CD4-positive, alpha-beta T cell treated with Interleukin-4 for 4 hours (primary cell): ENCODE results near the gene NTF4.
"Not testable (repeated sequence)": the region's sequence is repeated elsewhere in the genome, so short reads cannot be mapped to it uniquely, and the experiment has no call there.

Experiments
- DNase-seq: peaks from one replicate; pipeline ENCODE4 v3.0.0-alpha.2; 2020

The NTF4 gene

DNA sequence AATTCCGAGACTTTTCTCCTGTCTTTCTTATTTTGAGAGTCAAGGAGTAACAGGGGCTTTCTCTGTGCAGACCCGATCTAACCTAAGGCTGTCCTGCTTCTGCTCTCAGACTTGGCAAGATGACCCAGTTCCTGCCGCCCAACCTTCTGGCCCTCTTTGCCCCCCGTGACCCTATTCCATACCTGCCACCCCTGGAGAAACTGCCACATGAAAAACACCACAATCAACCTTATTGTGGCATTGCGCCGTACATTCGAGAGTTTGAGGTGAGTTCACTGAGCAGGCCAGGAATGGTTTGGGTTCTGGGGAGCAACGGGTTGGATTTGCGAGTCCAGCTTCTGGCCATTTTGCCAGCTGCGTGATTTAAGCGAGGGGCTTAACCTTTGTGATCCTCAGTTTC is 21.7 kb upstream of the NTF4 start:
- DNase-seq: no peak

DNA sequence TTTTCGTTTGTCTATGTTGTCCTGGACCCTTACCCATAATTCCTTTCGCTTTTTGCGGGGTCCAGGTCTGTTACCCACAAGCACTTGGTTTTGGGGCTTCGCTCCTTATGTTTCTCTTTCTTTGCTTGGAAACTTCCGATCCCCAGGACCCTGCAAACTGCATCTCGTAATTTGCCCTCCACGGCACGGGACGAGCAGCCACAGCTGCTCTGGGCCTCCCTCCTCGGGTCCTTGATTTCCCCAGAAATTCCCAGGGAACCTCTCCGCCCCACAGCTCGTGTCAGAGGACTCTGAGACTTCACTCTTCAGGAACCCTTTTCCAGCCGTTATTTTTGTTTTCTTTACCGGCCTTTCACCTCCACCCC is 21.2 kb upstream of the NTF4 start:
- no peak for DNase-seq

DNA sequence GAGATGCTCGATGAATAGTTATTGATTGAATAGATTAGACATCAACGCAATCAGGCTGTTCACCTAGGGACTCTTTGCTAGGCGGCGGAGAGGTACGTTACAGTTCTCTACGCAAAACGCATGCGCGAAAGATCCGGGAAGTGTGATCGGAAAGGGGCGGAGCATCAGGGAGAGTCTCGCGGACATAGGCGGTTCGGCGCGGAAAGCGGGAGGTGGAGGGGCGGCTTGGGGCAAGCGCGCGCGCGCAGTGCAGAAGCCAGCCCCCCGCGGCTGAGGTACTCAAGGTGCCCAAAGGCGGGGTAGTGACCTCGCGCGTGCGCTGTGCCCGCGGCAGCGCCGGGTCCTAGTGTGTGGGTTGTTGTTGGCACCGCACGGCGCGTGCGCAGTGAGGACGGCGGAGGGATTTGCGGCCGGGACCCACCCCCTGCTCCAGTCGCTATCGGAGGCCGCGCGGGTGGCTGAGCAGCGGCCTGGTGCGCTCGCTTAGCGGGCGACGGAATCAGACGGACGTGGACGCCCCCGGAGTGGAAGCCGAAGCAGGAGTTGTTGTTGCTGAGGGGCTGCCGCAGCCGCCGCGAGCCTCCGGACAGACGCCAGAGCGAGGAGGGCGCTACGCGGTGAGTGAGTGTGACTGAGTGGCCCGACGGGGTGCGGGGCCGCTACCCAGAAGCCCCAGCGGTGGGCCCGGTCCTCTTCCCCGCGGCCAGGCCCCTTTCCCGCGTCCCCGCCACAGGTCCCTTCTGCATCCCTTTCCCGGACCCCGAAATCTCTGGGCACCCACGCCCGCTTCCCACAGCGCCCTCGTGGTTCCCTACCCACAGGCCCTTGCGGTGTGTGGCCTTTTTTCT is 20.6 kb upstream of the NTF4 start, which contains the start of gene SNRNP70:
TSS of gene SNRNP70 (plus strand) at position 432 of the 848 bp plus-strand sequence. CDS start 964 bp downstream, outside the sequence.
- DNase-seq: peak; percentile 100

DNA sequence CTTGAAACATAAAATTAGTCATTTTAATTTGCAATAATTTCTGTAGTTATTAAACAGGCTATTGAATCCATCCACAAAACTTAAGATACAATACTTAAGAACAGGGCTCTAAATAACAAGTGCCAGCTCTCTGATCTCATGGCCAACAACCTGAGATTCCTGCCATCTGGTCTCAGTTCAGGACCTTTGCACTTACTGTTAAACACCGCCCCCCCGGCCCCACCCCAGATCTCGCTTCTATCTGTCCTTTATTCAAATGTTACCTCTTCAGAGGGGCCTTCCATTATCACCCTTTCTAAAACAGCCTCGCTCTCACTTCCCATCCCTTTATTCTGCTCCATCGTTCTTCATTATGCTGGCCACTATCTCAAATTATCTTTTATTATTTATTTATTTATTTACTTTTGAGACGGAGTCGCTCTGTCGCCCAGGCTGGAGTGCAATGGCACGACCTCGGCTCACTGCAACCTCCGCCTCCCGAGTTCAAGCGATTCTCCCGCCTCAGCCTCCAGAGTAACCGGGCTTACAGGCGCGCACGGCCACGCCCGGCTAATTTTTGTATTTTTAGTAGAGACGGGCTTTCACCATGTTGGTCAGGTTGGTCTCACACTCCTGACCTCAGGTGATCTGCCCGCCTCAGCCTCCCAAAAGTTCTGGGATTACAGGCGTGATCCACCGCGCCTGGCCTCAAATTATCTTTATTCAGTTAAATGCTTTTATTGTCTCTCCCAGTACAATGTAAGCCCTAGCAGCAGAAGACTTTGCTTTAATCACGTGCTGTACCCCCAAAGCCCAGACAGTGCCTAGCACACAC is 19.8 kb upstream of the NTF4 start:
- DNase-seq: no peak

DNA sequence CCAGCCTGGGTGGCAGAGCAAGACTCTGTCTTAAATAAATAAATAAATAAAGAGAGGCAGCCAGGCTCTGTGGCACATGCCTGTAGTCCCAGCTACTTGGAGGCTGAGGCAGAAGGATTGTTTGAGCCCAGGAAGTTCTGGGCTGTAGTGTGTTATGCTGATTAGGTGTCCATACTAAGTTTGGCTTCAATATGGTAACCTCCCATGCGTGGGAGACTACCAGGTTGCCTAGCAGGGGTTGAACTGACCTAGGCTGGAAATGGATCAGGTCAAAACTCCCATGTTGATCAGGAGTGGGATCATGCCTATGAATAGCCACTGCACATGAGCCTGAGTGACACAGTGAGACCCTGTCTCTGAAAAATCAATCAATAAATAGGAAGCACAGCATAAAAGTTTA is 16.7 kb upstream of the NTF4 start:
- no peak for DNase-seq

DNA sequence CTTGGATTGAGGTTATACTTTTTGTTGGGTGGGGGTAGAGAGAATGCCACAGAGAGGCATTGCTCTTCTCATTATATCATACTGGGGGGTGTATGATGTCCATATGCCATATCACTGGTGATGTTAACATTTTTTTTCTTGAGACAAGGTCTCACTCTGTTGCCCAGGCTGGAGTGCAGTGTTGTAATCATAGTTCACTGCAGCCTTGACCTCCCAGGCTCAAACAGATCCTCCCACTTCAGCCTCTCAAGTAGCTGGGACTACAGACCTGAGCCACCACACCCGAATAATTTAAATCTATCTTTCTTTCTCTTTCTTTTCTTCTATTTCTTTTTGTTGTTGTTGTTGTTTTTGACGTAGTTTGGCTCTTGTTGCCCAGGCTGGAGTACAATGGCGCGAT is 15.8 kb upstream of the NTF4 start:
- no peak for DNase-seq

DNA sequence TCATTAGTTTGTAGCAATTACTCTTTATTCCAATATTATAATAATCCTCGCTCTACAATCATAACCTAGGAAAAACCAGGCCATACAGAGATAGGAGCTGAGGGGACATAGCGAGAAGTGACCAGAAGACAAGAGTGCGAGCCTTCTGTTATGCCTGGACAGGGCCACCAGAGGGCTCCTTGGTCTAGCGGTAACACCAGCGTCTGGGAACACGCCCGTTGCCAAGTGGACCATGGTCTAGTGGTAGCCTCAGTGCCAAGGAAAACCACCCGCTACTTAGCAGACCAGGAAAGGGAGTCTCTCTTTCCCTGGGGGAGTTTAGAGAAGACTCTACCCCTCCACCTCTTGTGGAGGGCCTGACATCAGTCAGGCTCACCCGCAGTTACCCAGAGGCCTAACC is 10.3 kb upstream of the NTF4 start:
- not testable (repeated sequence) for DNase-seq

DNA sequence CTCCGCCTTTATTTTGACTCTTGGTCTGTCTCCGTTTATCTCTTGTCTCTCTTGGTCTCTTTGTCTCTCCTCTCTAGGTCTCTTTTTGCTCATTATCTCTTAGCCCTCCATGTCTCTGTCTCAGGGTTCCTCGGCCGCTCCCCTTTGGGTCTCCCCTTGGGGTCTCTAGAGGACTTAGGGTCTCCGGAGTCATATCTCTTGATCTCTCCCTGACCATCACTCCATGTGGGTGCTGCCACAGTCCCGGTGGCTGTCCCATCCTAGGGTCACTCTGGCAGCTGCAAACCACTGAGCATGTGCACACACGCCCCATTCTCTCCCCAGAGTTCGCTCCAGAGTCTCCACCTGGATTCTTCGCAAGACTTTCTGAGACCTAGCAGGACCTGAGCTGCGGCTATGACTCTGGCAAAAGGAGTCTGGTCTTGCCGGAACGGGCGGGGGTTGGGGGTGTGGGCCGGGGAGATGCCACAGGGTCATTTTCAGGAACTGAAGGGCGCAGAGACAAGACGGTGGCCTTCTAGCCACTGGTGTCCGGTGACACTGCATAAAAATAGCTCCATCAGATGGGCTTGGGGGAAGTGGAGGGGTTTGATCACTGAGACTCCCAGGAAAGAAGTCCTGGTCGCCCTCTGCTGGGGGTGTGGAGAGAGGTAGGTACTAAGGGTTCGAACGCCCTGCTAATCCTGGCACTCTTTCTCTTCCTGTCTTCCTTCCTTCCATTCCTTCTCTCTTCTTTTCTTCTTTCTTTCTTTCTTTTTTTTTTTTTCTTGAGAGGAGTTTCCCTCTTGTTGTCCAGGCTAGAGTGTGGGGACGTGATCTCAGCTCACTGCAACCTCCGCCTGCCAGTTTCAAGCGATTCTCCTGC is 9.1 kb upstream of the NTF4 start:
- no peak for DNase-seq

DNA sequence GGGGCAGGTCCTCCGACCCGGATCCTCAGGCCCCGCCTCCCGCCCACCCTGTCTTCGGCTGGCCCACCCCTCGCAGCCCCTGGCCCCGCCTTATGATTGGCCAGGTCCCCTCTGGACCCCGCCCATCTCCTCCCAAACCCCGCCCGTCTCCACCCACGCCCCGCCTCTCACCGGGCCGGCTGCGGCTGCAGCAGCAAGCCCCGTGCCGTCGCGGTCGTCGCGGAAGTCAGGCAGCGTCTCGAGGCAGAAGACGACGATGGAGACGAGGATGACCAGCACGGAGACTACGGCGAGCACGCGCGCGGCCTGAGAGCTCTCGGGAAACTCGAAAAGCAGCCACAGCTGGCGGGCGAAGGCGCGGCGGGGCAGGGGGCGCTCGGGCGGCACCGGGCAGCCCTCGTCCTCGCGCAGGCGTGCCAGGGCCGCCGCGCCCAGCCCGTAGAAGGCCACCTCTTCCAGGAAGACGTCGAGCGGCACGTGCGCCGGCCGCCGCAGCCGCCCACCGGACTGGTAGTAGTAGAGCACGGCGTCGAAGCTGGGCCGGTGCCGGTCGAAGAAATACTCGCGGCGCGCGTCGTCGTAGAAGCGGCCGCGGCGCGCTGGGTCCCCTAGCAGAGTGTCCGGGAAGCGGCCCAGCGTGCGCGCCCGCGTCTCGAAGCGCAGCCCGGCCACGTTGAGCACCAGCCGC is 7.4 kb upstream of the NTF4 start:
- no peak for DNase-seq

DNA sequence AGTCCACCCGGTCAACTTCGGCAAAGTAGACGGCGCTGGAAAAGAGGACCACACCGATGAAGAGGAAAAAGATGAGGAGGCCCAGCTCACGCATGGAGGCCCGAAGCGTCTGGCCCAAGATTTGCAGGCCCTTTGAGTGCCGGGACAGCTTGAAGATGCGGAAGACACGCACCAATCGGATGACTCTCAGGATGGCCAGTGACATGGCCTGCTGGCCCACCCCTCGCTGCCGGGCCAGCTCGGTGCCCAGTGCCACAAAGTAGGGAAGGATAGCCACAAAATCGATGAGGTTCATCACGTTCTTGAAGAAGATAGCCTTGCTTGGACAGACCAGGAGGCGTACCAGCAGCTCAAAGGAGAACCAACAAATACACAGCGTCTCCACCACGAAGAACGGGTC is 5.8 kb upstream of the NTF4 start:
- no peak for DNase-seq

DNA sequence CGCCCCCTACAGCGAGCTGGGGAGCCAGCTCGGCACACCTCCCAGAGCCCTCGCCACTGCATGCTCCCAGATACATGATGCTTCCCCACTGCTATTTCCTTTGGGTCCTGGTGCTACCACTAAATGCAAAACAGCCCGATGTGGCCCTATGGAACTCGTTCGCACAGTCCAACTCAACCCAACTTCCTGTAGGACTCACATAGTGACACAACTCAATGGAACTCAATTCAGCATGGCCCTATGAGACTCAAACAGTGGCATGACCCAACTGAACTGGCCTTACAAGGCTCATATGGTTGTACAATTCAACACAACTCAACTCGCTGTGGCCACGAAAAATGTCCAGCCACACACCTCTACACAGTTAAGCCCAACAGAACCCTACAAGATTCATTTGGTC is 4.4 kb upstream of the NTF4 start:
- DNase-seq: no peak

DNA sequence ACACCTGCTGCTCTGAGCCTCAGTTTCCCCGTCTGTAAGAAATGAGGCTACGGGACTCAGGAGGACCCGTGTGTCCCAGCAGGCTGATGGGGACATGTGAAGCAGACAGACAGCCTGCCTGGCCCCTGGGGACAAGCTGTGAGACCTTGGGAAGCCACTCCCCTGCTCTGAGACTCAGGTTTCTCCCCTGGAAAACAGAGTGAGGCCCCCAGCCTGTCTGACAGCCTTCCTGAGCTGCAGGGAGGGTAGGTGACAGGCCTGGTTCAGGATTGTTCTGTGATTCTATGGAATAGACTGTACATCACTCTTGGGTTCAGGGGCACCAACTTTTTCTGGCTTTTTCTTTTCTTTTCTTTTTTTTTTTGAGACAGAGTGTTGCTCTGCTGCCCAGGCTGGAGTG is 2.9 kb upstream of the NTF4 start:
- no peak for DNase-seq

DNA sequence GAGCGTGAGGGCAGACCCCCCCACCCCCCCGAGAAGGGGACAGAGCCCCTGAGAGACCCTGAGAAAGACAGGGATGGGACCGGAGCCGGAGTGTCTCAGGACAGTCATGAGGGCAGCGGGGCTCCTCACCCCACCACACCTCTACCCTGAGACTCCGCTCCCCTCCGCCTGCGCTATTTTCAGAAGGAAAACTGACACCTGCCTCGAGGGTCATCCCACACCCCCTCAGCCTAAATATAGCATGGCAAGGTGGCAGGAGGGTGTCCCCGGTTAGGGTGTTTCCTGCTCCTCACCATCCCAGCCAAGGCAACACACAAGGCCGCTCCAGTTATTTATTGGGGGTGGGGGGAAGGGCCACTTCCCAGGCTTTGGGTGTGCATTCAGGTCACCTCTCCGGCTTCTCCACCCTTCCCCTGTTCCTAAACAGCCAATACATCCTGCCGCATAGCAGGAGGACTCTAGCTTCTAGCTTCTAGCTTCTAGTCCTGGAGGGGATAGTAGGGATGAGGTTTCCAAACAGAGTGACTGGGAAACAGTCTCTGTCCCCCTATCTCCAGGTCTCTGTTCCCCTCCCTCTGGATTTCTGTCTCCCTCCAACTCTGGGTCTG is 1.4 kb upstream of the NTF4 start:
- no peak for DNase-seq

DNA sequence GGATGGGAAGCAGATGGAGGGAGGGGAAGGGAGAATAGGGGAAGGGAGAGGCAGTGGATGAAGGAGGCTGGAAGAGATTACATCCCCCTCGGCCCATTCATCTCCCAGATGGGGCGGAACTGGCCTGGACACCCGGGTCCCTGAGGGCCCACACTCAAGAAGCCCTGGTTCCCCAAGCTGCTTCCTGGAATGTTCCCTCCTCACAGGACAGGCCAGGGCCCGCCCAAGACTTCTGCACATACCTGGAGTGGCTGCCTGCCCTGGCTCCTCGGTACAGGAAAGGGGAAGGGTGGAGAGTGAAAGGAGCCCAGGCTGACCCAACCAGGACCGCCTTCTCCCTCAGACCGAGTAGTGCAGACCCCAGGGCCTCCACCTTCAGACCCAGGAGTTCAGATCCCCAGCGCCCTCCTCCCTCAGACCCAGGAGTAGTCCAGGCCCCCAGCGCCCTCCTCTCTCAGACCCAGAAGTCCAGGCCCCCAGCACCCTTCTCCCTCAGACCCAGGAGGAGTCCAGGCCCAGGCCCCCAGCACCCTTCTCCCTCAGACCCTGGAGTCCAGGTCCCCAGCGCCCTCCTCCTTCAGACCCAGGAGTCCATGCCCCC is 489 bp downstream of the NTF4 start:
- no peak for DNase-seq

DNA sequence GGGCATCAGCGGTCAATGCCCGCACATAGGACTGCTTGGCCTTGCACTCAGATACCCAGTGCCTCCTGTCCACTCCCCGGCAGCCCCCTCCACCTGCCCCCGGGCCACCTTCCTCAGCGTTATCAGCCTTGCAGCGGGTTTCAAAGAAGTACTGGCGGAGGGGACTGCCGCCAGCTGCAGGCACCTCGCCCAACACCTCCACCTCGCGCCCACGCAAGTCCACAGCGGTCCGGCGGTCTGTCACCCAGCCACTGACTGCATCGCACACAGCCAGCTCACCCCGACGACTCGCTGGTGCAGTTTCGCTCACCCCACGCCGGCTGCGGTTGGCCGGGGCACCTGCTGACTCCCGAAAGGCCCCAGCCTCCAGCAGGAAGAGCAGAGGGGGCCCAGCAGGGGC is 3.2 kb downstream of the NTF4 start:
- DNase-seq: no peak

DNA sequence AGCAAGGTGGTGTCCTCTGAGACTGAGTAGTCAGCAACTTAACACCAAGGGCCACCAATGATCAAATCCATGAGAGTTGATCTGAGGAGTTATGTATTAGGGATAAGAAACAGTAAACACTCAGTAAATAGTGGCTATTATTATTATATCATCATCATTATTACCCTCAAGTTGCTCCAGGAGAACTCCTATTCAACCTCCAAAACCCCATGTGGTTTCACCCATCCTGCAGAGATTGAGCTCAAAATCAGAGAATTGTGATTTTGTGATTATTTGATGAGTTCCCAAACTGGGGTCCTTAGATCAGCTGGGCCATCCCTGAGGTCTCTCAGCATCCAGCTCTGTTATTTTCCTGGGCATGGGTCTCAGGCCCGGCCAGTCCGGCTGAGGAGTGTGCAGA is 3.6 kb downstream of the NTF4 start:
- DNase-seq: no peak

DNA sequence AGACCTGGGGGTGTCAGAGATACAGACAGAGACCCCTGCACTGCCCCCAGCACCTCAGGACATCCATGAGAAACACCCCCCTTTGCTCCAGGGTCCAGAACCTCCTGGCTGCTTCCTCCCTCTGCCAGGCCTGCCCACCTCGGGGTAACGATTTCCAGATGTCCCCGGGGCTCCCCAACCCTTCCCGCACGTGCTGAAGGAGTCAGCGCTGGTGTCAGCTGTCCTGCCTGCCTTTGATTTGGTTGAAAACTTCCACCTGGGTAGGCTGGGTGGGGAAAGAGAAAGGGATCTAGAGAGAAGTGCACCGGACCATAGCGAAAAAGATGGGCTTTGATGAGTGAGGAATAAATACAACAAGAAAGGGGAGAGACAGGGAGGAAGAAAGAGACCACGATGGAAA is 5.6 kb downstream of the NTF4 start:
- no peak for DNase-seq

DNA sequence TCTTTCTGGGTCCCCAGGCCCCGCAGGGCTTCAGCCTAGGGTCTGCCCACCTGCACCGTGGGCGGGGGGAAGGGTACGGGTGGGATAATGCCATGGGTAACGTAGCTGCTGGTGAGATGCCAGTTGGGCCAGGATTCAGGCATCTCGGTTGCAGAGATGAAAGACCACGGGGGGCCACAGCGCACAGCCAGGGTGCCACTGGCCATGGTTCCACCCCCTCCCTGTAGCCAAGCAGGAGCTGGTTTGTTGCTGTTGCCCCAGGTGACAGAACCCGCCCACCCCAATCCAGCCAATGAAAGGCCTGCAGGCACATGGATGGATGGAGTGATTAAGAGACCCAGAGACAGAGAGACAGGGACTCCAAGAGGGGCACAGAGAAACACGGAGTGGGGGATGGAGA is 6.1 kb downstream of the NTF4 start:
- no peak for DNase-seq

DNA sequence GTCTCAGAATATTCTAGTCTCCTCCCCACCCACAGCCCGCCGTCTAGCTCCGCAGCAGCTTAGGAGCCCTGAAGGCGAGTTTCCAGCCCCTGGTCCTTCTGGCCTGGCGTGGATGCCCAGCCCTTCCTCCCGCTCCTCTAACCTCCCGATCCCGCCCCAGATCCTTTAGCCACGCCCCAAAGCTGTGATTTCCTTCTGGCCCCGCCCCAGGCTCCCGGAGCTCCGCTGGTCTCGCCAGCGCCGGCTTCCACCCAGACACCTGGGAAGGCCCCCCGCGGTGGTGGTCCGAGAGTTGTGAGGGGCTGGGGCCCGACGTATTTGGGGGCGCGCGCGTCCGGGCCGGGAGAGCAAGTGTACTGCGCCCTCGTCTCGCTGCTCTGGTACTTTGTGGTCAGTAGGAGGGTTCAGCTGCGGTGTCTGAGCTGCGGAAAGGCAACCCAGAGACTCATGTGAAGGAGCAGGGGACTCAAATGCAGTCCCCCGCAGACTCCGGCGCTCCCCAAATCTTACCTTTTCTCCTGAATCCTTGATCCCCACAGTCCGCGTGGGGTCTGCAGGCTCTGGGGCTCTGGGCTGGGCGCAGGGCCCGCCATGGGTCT is 6.9 kb downstream of the NTF4 start, which contains the start of gene CGB7:
TSS of gene CGB7 (minus strand) at position 114 of the 599 bp plus-strand sequence. CDS start 2,374 bp downstream, outside the sequence.
- DNase-seq: peak; percentile 14

DNA sequence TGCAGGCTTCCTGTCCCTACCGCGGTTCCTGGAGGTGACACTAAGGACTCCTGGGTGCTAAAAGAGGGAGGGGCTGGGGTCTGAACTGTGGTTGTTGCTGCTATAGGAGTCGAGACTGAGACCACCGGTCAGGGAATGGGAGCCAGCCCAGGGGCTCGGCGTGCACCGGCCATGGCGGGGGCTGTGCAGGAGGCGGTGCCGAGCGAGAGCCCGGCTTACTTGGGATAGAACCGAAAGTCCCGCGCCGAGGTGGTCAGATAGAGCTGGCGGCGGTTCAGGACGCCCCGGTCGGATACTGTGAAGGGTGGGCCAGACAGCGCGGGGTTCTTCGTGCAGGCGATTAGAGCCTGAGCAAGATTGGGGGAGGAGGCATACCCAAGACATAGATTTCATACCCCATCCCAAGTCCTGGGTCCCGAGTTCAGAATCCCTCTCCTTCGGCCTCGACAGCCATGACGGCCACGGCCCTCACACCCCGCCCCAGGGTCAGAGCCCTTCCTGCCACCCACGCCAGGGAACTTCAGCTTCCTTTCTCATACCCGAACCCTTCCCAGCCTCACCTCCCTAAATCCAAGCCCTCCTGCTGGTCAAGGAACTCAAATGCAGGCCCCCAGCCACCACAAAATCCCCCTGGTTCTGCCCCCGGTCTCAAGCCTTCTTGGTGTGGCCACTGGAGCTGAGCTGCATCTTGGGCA is 7.6 kb downstream of the NTF4 start:
- not testable (repeated sequence) for DNase-seq
